Measurements from ENCODE around the gene CD3D. TPM values are rescaled to one million over a fixed set of nuclear protein-coding genes. Genes with fewer than 3 reads are reported as not detected.

CD3D gene
- total and polyA plus RNA-seq, 11 donors, result 0.38 to 11.2 (median 1.7) TPM; not detected in 5

DNA sequence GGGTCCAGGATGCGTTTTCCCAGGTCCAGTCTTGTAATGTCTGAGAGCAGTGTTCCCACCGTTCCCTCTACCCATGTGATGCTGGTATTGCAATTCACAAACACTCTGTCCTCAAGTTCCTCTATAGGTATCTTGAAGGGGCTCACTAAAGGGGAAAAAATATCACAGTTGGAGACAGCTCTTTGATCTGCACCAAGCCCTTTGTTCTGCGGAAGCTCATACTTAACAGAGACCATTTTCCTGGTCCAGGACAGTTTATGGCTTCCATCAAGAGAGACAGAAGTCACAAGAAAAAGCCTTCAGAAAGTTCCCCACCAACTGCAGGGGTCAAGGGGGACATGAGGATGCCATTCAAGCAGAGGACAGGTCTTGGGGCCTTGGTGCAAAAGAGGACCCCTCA lies 2.1 kb downstream of the CD3D start:
- Histone ChIP-seq H3K9me3 (no peaks in the 10 kb centered on the region), H3K27ac (peak overlapping the region in 1 of 12 donors; percentile 75), H3K4me1 (peaks cover 0 to 6% (median 0%) of the 10 kb centered on the region in 12 donors), H3K36me3 (no peaks in the 10 kb centered on the region), H3K4me3 (peak overlapping the region in 1 of 12 donors; percentile 56), H3K27me3 (peaks cover 0 to 7% (median 0%) of the 10 kb centered on the region in 9 donors)
- intact Hi-C loops (cut with DNase I), result no loop called here
- 80 to 97% (median 88%) methylated on average over 3 of the region's 3 CpGs for WGBS, 4 donors
- no peak for DNase-seq
- TF ChIP-seq, protein P1, sequence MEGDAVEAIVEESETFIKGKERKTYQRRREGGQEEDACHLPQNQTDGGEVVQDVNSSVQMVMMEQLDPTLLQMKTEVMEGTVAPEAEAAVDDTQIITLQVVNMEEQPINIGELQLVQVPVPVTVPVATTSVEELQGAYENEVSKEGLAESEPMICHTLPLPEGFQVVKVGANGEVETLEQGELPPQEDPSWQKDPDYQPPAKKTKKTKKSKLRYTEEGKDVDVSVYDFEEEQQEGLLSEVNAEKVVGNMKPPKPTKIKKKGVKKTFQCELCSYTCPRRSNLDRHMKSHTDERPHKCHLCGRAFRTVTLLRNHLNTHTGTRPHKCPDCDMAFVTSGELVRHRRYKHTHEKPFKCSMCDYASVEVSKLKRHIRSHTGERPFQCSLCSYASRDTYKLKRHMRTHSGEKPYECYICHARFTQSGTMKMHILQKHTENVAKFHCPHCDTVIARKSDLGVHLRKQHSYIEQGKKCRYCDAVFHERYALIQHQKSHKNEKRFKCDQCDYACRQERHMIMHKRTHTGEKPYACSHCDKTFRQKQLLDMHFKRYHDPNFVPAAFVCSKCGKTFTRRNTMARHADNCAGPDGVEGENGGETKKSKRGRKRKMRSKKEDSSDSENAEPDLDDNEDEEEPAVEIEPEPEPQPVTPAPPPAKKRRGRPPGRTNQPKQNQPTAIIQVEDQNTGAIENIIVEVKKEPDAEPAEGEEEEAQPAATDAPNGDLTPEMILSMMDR (IDR thresholded peaks at IDR 0.05), result no peak
- TF ChIP-seq POLR2A (IDR thresholded peaks at IDR 0.05), result no peak
- ATAC-seq, result no peak

DNA sequence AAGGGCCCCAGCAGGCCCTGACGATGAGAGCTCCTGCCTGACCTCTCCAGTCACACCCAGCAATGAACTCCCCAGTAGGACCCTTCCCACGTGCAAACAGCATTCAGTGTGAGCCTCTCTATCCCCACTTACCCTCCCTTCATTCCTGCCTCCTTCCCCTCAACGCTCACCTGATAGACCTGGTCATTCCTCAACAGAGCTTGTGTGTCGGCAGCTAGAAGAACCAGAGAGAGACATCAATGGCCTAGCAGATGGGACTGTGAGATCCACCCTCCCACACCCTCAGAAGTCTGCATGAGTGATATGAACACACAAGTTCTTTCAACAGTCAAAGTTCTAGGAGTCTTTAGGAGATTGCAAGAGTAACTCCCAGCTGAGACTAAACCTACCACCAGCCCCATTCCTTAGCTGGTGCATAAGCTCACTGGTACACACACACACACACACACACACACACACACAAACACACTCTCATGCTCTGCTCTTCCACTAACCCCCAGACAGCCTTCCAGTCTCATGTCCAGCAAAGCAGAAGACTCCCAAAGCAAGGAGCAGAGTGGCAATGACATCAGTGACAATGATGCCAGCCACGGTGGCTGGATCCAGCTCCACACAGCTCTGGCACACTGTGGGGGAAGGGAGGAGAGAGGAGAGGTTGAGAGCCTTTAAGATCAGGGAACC lies 3.1 kb downstream of the CD3D start:
- no peaks in the 10 kb centered on the region for H3K36me3 ChIP-seq
- intact Hi-C loops (cut with DNase I), result no loop called here
- no peak for DNase-seq
- TF ChIP-seq, protein P1 (IDR thresholded peaks at IDR 0.05), result no peak
- TF ChIP-seq POLR2A (IDR thresholded peaks at IDR 0.05), result no peak
- H3K27ac ChIP-seq, result peak overlapping the region in 1 of 12 donors; percentile 75
- peak overlapping the region in 1 of 12 donors; percentile 56 for H3K4me3 ChIP-seq
- 77 to 80% (median 79%) methylated on average over 5 of the region's 5 CpGs for WGBS, 4 donors
- no peaks in the 10 kb centered on the region for H3K9me3 ChIP-seq
- peaks cover 0 to 6% (median 0%) of the 10 kb centered on the region in 12 donors for H3K4me1 ChIP-seq
- ATAC-seq, result no peak
- peaks cover 0 to under 1% (median 0%) of the 10 kb centered on the region in 9 donors for H3K27me3 ChIP-seq

DNA sequence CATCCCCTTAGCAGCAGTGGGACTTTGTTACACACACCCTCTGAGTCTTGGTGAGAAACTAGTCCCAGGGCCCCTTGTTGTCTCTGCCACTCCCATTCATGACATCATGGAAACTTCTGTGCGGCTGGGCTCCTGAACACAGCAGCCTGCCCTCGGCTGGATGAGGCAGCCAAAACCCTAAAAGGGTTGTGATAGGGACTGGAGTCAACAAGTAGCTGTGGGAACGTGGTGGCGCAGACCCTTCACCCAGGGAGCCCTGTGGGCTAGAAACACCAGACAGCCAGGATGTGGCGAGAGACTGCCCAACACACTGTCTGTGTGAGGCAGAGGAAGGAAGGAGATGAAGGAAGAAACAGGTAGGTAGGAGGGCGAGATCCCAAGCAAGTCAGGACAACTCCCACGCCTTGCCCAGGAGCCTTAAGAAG lies 3.9 kb downstream of the CD3D start:
- 47 to 52% (median 49%) methylated on average over 7 of the region's 7 CpGs for WGBS, 4 donors
- Histone ChIP-seq H3K27ac (peak overlapping the region in 1 of 12 donors; percentile 74), H3K27me3 (no peaks in the 10 kb centered on the region), H3K36me3 (no peaks in the 10 kb centered on the region), H3K4me3 (peak overlapping the region in 1 of 12 donors; percentile 56), H3K9me3 (no peaks in the 10 kb centered on the region), H3K4me1 (peaks cover 0 to 6% (median 0%) of the 10 kb centered on the region in 12 donors)
- peak in 3 of 5 donors; percentile 31 to 52 (median 32) for DNase-seq
- intact Hi-C loops (cut with DNase I), result no loop called here
- ATAC-seq, result peak in 3 of 4 donors; percentile 70 to 79 (median 77)
- TF ChIP-seq POLR2A (IDR thresholded peaks at IDR 0.05), result no peak
- TF ChIP-seq, protein P1 (IDR thresholded peaks at IDR 0.05), result no peak

DNA sequence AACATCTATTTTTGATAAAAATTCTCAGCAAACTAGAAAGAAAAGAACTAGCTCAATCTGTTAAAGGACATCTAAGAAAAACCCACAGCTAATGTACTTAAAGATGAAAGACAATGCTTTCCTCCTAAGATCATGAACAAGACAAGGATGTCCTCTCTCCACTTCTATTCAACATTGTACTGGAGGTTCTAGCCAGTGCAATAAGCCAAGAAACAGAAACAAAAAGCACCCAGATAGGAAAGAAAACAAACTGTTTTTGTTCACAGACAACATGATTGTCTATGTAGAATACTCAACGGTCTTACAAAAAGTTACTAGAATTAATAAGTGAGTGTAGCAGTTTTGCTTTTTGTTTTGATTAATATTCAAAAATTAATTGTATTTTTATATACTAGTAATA lies 7.8 kb downstream of the CD3D start:
- DNase-seq (no peak), ATAC-seq (no peak)
- no peaks in the 10 kb centered on the region for H3K36me3 ChIP-seq
- H3K27me3 ChIP-seq, result no peaks in the 10 kb centered on the region
- no peak for TF ChIP-seq POLR2A (IDR thresholded peaks at IDR 0.05)
- TF ChIP-seq, protein P1 (IDR thresholded peaks at IDR 0.05), result no peak
- H3K27ac ChIP-seq, result no peak overlapping the region
- H3K4me3 ChIP-seq, result no peak overlapping the region
- peaks cover 0 to under 1% (median 0%) of the 10 kb centered on the region in 12 donors for H3K9me3 ChIP-seq
- H3K4me1 ChIP-seq, result peaks cover 0 to 6% (median 0%) of the 10 kb centered on the region in 12 donors
- intact Hi-C loops (cut with DNase I), result no loop called here
- 64 to 89% (median 72%) methylated on average over 1 of the region's 1 CpG for WGBS, 4 donors

All from heart left ventricle (tissue), 16 donors.